ENCODE data around the gene CD274.
A peak's percentile ranks its signal among the peaks of the same experiment; 100 is the strongest.

CD274 gene

GRCh38 chr9:5450359-5451091 is at the start of gene CD274:
Gene CD274 (plus strand): TSS chr9:5450542. CDS start chr9:5456114, 5,572 bp downstream.
- TF ChIP-seq CTCF (IDR thresholded peaks at IDR 0.05; ENCODE audit: low read depth, low read length), result peak; percentile 69
- peak; percentile 72 for DNase-seq (ENCODE audit: extremely low read depth, low read depth)

- DNase-seq (ENCODE audit: extremely low read depth, low read depth), result no peak
- no peak for TF ChIP-seq CTCF (IDR thresholded peaks at IDR 0.05; ENCODE audit: low read depth, low read length)
These were observed 48.1 kb upstream of the CD274 start for GRCh38 chr9:5402217-5402616.

- DNase-seq (ENCODE audit: extremely low read depth, low read depth), result no peak
- TF ChIP-seq CTCF (IDR thresholded peaks at IDR 0.05; ENCODE audit: low read depth, low read length), result no peak
These were observed 41.7 kb upstream of the CD274 start for GRCh38 chr9:5408596-5408995.

- no peak for DNase-seq (ENCODE audit: extremely low read depth, low read depth)
- TF ChIP-seq CTCF (IDR thresholded peaks at IDR 0.05; ENCODE audit: low read depth, low read length), result no peak
These were observed 33.4 kb upstream of the CD274 start for GRCh38 chr9:5416953-5417352.

- no peak for TF ChIP-seq CTCF (IDR thresholded peaks at IDR 0.05; ENCODE audit: low read depth, low read length)
- no peak for DNase-seq (ENCODE audit: extremely low read depth, low read depth)
These were observed 31.9 kb upstream of the CD274 start for GRCh38 chr9:5418481-5418880.

- no peak for DNase-seq (ENCODE audit: extremely low read depth, low read depth)
- no peak for TF ChIP-seq CTCF (IDR thresholded peaks at IDR 0.05; ENCODE audit: low read depth, low read length)
These were observed 30.4 kb upstream of the CD274 start for GRCh38 chr9:5419987-5420386.

- DNase-seq (ENCODE audit: extremely low read depth, low read depth), result no peak
- no peak for TF ChIP-seq CTCF (IDR thresholded peaks at IDR 0.05; ENCODE audit: low read depth, low read length)
These were observed 29.2 kb upstream of the CD274 start for GRCh38 chr9:5421163-5421562.
